ENCODE results near the gene VSIG2.

DNA sequence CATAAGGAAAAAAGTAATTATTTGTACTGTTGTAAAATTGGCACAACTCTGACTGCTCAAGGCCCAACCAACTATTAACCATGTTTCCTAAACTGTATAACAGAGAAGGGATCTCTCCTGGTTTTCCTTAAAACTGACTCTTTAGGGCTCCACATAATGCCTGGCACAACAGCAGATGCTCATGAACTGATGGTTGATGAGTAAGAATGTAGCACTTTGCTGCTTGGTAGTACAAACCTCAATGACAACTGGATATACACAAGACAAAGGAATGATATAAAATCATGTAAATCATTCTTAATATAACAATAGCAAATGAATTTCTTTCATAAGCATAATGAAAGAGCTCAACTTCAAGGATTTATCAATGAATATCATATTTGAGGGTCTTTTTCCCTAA lies 36.5 kb upstream of the VSIG2 start:
- no peak for TF ChIP-seq POLR2A (IDR thresholded peaks at IDR 0.05)
- TF ChIP-seq, protein P1, sequence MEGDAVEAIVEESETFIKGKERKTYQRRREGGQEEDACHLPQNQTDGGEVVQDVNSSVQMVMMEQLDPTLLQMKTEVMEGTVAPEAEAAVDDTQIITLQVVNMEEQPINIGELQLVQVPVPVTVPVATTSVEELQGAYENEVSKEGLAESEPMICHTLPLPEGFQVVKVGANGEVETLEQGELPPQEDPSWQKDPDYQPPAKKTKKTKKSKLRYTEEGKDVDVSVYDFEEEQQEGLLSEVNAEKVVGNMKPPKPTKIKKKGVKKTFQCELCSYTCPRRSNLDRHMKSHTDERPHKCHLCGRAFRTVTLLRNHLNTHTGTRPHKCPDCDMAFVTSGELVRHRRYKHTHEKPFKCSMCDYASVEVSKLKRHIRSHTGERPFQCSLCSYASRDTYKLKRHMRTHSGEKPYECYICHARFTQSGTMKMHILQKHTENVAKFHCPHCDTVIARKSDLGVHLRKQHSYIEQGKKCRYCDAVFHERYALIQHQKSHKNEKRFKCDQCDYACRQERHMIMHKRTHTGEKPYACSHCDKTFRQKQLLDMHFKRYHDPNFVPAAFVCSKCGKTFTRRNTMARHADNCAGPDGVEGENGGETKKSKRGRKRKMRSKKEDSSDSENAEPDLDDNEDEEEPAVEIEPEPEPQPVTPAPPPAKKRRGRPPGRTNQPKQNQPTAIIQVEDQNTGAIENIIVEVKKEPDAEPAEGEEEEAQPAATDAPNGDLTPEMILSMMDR (IDR thresholded peaks at IDR 0.05): no peak

Measured in uterus (tissue), 2 donors.